GM19043 (cell line): ENCODE measurements around the gene RABEPK.
A peak's percentile ranks its signal among the peaks of the same experiment; 100 is the strongest.
"Not testable (repeated sequence)": the region's sequence is repeated elsewhere in the genome, so short reads cannot be mapped to it uniquely, and the experiment has no call there.

ENCODE experiments used
- ATAC-seq: cut with Tn5 transposase; IDR thresholded peaks from one replicate; pipeline ENCODE4 v1.9.1; 2021; ENCODE audit warnings: low read depth; ENCODE audit not compliant: unreplicated experiment

Gene RABEPK

GRCh38 chr9:125190361-125190801 lies 10.0 kb upstream of the RABEPK start:
- no peak for ATAC-seq

GRCh38 chr9:125194466-125194865 lies 5.9 kb upstream of the RABEPK start:
- ATAC-seq = not testable (repeated sequence)

- not testable (repeated sequence) for ATAC-seq
These were observed 4.8 kb upstream of the RABEPK start for GRCh38 chr9:125195591-125195990.

GRCh38 chr9:125202846-125203618 lies 2.7 kb downstream of the RABEPK start:
- no peak for ATAC-seq

GRCh38 chr9:125204477-125204876 lies 4.1 kb downstream of the RABEPK start:
- no peak for ATAC-seq

- ATAC-seq = no peak
These were observed 13.8 kb downstream of the RABEPK start for GRCh38 chr9:125214186-125214585.

GRCh38 chr9:125218621-125219020 lies 18.3 kb downstream of the RABEPK start:
- ATAC-seq = no peak

GRCh38 chr9:125224858-125225257 lies 24.5 kb downstream of the RABEPK start:
- ATAC-seq = not testable (repeated sequence)

- ATAC-seq = no peak
These were observed 27.4 kb downstream of the RABEPK start for GRCh38 chr9:125227761-125228160.

- ATAC-seq = no peak
These were observed 33.3 kb downstream of the RABEPK start for GRCh38 chr9:125233678-125234077.

- ATAC-seq = not testable (repeated sequence)
These were observed 33.8 kb downstream of the RABEPK start for GRCh38 chr9:125234099-125234498.

GRCh38 chr9:125235804-125236519 lies 35.6 kb downstream of the RABEPK start:
- ATAC-seq = no peak

- ATAC-seq = not testable (repeated sequence)
These were observed 36.3 kb downstream of the RABEPK start for GRCh38 chr9:125236520-125237159.

- ATAC-seq = no peak
These were observed 38.0 kb downstream of the RABEPK start for GRCh38 chr9:125238127-125238914.

GRCh38 chr9:125238915-125239446 lies 38.6 kb downstream of the RABEPK start:
- ATAC-seq = no peak

- no peak for ATAC-seq
These were observed 39.6 kb downstream of the RABEPK start for GRCh38 chr9:125239631-125240597.

- ATAC-seq = no peak
These were observed 40.3 kb downstream of the RABEPK start for GRCh38 chr9:125240649-125240999.

- peak; percentile 94 for ATAC-seq
These were observed 40.9 kb downstream of the RABEPK start, which contains the start of gene HSPA5 for GRCh38 chr9:125241000-125241862. HSPA5 (minus strand) TSS chr9:125241343; CDS start chr9:125241126, 217 bp downstream.
